HG02642 (cell line): ENCODE measurements around the gene MRPL54.

Experiments used
- ATAC-seq: cut with Tn5 transposase; IDR thresholded peaks from one replicate; pipeline ENCODE4 v1.9.1; 2021; ENCODE audit warnings: mild to moderate bottlenecking; ENCODE audit not compliant: unreplicated experiment, poor library complexity

The MRPL54 gene

DNA sequence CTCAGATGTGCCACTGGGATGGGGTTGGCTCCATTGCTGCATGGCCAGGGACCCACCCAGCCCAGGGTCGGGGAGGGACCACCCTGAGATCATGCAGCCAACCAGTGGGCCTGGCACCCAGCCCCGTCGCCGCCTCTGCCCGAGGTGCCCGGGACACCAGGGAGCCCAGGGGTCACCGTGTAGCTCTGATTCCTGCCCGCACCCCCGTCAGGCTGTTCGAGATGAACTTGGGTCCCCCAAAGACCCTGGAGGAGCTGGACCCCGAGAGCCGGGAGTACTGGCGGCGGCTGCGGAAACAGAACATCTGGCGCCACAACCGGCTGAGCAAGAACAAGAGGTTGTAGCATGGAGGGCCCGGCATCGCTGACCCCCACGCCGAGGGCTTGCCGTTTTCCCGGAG is 4.6 kb downstream of the MRPL54 start:
- ATAC-seq = no peak

DNA sequence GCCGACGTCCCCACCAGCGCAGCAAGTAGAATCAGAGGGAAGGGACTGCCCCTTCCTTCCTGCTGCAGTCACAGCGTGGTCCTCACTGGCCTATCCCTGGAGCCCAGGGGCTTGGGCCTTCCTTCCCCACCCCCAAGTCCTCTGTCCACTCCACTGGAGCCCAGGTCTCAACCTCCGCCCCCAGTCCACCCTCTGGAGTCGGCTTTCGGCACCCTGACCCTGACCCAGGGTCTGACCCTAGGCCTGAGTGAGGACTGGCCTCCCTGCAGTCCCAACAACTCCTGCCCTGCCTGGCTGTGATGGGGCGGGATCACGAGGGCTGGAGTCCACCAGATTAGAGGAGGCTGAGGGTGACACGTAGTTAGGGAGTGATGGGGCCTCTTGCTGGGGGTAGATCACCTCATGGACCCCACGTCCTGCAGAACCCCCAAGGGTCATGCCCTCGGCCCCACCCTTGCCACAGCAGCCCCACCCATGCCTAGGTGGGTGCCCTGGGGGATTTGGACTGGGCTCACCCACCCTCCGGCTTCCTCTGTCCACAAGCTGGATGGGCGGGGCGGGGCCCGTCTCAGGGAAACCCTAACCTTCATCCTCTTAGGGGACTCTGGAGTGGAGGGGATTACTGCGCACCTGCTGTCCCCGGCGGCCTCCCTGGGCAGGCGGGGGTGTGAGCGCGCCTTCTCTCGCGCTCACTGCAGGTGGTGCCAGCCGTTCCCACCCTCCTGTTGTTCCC is 5.7 kb downstream of the MRPL54 start:
- no peak for ATAC-seq

DNA sequence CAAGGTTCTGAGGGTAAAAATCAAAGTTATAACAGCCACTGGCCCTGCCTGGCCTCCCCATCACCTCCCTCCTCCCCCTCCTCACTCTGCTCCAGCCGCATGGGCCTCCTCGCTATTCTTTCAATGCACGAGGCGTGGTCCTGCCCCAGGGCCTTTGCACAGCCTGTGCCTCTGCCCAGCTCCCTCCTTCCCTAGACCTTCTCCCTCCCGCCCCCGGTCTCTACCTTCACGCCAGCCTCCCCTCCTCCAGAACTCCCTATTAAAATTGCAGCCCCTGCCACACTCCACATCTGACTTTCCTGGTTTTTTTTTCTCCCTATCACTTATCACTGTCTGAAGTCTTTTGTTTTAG is 6.2 kb downstream of the MRPL54 start:
- ATAC-seq = no peak

DNA sequence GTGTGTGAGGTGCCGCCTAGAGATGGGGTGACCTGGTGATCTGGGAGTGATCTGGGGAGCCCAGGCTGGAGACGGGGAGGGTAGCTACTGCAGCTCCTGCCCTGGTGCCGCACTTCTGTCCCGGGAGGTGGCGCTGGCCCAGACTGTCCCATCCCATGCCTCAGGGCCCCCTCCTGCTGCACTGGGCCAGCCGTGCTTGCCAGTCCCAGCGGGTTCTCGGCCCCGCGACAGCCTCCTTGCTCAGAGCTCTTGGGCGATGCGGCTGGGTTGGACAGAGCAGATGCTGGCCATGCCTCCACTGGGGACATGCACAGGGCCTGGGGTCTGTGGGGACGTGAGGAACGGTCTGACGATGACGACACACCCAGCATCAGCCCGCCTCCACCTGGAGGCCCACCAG is 7.0 kb downstream of the MRPL54 start:
- no peak for ATAC-seq

DNA sequence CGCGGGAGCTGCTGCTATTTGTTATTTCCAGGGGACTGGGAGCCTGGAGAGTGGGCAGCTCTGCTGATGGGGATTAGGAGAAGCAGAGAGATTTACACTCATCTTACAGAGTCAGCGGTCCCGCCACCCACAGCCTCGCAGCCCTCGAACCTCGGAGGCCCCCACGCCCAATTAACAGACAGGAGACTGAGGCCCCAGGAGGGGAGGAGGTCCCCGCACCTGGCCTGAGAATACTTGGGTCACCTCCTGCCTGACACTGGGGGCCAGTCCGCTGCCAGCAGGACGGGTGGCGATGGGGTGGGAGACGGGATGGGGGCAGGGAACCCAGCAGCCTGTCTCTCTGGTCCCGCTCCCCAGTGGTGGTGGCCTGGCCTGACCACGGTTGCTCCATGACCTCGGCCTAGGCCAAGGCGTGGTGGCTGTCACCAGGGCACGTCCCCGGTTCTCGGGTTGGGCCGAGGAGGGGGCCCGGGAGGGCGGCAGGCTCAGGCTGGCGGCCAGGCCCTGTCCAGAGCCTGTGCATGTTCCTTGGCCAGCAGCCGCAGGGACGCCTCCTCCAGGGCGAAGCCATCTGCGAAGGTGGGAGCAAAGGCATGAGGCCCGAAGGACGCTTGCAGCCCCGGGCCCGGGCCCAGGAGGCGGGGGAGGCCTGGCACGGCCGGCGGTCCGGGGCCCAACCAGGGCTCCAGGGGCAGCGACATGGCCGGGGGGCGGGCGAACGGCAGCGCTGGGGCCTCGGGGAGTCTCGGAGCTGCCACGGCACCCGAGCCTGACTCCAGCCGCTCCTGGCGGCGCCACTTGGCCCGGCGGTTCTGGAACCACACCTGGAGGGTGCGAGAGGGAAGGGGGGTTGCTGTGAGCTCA is 7.9 kb downstream of the MRPL54 start:
- ATAC-seq = no peak

DNA sequence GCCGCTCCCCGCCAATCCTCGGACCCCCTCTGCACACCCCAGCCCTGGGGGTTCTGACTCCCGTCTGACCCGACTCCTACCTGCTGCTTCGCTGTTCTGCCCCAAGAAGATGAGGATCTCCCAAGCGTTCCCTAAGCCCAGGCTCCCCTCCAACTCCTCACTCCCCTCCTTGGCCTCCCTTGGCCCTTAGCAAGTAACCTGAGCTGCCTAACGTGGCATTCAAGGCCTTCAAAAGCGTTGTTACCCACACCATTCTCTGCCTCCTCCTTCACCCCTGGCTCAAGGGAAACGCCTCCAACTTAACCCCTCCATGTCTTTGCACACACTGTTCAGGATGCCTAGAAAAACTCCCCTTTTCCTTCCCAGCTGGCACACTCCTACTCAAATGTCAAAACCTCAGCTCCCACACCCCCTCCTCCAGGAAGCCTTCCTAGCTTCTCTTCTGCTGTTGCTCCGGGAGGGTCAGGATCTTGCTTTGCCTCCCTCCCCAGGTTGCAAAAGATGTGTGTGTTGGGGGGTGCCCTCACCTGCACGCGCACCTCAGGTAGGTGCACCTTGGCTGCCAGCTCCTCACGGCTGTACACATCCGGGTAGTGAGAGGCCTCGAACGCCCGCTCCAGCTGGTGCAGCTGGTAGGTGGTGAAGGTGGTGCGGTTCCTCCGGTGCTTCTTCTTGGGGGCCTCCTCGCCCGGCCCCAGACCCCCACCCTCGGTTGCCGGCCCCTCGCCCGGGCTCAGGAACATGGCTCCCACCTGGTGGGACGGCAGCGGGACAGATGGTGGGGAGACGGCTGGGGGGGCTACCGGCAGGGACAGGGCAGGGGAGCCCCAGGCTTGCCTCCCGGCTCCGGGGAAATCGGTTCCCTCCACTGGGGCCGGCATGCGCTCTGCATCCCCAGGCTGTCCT is 8.8 kb downstream of the MRPL54 start:
- no peak for ATAC-seq

DNA sequence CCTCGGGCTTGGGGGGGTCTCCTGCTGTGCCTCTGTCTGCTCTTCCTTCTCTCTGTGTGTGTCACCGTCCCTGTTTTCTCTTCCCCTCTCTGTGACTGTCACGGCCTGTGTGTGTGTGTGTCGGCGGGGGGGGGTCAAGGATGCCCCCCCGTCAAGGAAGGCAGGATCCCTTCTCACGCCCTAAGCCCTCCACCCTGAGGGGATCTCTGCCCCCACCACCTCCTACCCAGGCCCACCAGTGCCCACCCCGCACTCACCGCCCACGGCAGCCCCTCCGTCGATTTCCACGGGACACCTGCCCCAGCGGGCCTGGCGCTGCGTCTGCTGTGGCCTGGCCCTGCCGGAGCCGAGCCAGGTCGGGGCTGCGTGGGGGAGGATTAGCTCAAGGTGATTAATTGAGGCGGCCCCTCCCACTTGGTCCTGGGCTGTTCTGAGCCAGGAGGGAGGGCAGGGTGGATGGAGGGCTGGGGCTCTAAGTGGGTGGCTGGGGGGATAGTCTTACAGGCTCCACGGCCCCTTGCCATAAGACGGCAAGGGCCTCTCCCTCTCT is 9.5 kb downstream of the MRPL54 start, which contains the start of gene RAX2:
TSS of gene RAX2 (minus strand) at position 323 of the 550 bp plus-strand sequence. CDS start 486 bp downstream, outside the sequence.
- ATAC-seq = no peak

DNA sequence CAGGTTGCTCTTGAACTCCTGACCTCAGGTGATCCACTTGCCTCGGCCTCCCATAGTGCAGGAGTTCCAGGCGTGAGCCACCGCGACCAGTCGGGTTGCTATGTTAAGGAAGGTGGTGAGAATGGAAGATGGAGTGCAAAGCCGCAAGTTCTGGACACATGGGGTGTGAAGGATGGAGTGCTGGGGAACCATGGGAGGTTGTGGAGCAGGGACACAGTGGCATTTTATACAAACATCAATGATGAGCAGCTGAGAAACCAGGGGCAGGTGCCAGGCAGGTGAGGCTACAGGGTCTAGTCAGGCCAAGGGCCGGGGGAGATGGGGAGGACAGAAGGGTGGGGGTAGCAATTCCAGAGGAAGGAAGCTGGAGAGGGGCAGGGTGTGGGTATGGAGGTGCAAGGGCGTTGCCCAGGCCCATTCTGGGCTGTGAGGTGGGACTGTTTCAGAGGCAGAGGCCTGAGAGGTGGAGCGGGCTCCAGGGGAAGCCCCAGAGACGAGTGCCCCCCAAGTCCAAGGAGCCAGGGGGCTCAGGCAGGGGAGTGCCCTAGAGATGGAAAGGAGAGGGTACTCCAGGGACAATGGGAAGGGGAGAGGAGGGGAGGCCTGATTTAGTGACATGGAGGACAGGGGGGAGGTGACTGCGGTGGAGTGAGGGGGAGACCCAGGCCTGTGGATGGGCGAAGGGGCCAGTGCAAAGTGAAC is 11.5 kb downstream of the MRPL54 start:
- ATAC-seq = no peak

DNA sequence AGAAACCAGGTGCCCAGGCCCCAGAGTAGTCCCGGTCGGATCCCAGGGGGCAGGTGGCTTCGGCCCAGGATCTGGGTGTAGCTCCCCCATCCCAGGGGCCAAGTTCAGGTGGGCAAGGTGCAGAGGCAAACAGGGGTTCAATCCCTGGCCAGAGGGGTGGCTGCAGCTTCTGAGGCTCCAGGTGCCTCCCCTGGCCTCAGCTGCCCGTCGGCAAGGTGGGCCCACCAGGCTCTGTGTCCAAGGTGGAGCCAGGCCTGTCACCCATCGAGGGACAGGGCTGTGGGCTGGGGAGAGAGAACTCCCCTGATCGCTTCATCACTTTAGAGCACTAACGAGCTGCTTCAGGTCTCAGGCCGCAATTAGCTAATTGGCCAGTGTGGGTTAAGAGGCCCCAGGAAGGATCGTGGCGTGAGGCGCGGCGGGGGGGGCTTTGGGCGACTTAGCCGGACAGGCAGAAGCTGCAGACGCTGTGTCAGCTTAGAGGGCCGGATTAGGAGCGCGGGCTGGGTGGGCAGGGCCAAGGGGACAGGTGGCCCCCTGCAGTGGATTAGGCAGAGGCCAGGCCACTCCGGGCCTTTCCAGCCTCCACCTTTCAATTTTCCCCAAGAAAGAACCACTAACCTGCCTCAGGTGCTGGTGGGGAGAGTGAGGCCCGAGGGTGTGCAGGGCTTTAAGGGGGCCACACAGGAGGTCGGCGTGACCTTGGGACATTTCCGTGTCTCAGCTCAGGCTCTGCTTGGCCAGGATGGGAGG is 12.3 kb downstream of the MRPL54 start:
- ATAC-seq = no peak

DNA sequence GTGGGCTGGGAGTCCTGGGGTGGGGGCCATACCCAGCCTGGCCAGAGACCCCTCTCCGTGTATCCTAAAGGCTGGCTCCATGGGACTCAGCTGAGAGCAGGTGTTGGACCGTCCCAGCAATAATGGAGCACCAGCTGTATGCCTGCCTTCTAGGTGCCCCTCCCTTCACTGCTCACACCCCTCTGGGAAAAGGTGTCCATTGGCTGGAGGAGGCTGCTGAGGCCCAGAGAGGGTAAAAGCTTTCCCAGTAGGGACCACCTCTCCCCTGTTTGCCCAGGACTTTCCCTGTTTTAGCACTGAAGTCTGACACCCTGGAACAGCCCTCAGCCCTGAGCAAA is 12.9 kb downstream of the MRPL54 start:
- no peak for ATAC-seq

DNA sequence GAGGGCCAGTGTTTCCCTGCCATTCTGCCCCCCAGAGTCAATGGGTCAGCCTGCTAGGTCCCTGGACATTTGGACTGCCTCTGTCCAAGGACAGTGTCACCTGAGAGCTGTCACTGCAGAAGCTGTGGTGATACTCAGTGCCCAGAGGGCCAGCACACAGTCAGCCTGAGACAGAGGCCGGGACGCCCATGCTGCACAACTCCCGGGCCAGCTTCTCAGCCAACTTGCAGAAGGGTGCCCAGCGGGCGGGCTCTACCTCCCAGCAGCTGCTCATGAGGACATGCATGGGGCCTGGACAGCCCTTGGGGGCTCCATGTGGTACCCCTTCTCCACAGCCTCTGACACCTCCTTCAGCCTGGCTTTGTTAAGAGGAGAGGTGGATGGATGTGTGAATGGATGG is 13.3 kb downstream of the MRPL54 start:
- no peak for ATAC-seq

DNA sequence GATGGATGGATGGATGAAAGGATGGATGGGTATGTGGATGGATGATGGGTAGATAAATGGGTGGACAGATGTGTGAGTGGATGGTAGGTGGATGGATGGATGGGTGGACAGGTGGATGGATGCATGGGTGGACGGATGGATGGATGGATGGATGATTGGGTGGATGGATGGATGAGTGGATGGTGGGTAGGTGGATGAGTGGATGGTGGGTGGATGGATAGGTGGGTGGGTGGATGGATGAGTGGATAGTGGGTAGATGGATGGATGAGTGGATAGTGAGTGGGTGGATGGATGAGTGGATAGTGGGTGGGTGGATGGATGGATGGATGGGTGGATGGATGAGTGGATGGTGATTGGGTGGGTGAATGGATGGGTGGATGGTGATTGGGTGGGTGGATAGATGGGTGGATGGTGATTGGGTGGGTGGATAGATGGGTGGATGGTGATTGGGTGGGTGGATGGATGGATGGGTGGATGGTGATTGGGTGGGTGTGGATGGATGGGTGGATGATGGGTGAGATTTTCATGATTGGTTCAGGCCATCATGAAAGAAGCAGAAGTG is 14.1 kb downstream of the MRPL54 start:
- no peak for ATAC-seq

DNA sequence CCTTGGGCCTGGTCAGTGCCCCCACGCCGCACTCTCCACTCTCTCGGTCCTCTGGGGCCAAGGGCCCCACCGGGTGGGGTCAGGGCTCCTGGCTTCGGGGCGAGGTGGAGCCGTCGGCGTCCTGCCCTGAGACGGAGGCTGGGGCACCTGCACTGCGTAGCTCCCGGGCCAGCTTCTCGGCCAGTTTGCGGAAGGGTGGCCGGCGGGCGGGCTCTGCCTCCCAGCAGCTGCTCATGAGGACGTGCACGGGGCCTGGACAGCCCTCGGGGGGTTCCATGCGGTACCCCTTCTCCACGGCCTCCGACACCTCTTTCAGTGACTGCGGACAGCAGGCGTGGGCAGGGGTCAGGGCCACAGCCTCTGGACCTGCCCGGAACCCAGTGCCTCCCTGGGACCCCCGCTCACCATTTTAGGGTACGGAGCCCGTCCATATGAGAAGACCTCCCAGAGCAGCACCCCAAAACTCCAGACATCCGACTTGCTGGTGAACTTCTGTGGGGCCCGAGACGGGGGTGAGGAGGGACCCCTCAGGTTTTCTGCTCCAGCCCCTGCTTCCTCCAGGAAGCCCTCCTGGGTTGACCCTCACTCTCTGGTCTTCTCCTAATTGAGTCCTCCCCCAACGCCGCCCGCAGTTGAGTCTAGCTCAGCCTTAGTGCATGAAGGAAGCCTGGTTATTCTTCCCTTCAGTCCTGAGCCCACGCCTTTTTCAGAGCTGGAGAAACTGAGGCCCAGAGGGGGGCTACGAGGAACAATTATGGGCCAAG is 15.8 kb downstream of the MRPL54 start:
- ATAC-seq = no peak

DNA sequence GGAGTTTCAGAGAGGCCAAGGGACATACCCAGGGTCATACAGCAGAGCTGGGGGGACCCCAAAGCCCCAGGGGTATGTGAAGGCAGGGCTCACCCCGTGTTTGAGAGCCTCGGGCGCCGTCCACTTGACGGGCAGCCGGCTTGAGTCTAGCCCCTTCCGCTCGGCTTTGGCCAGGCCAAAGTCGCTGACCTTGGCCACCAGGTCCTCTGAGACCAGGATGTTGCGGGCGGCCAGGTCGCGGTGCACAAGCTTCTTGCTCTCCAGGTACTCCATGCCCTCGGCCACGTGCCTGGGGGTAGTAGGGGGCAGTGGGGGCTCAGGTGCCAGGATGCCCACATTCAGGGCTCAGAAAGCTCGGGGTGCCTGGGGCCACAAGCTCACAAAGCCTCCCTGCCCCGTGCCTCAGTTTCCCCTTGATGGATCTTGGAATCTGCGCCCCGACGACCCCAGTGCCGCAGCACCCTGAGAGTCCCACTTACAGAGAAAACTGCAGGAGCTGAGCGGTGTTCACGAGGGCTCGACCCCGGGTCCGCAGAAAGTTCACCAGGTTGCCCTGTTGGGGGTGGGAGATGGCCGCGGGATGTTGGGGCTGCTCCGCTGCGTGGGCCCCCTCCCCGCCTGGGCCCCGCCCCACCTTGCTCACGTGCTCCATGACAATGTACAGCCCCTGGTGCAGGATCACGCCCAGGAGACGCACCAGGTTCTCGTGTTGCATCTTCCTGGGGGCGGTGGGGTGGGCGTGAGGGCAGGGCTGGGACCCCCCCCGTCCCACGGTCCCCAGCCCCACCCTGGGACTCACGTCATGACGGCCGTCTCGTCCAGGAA is 16.6 kb downstream of the MRPL54 start:
- ATAC-seq = no peak

DNA sequence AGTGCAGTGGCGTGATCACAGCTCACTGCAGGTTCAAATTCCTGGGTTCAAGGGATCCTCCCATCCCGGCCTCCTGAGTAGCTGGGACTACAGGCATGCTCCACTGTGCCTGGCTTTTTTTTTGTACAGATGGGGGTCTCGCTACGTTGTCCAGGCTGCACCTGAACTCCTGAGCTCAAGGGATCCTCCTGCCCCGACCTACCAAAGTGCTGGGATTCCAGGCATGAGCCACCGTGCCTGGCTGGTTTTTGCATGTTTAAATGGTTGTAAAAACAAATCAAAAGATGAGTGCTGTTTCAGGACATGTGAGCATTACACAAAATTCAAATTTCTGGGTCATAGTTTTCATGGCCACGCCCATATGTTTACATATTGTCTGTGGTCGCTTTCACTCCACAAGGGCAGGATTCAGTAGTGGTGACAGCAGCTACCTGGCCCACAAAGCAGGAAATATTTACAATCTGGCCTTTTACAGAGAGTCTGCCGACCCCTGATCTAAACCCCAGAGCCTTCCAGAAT is 18.4 kb downstream of the MRPL54 start:
- ATAC-seq = no peak

DNA sequence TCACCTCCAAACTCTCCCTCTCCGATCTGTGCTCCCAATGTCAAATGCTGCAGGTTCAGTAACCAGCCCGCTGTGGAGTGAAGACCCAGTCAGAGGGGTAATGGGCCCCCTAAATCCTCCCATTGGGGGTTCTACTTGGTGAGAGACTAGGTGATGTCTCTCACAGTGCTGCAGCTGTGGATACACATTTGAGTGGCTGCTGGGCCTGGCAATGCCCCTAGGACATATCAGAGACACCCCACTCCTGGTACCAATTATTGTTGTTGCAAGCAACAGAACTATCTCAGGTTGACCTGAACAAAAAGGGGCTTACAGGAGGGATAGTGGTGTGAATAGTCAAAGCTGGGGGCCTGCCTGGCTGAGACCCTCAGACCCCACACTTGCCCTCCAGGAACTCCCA is 19.1 kb downstream of the MRPL54 start:
- no peak for ATAC-seq

DNA sequence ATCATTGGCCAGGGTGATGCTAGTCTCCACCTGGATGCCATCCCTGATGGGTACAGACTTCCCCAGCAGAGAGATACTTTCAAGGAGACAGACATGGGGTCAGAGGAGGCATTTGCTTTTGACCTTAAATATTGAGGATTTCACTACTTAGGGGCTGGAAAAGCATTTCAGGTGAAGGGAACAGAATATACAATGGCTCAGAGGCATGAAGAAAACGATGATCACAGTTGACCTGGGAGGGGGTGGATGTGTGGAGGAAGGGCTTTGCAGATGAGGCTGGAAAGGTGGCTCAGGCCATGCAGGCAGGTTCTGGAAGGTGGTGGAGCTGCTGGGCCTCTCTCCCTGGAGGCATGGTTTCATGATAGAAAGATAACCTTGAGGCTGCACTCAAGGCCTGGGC is 19.8 kb downstream of the MRPL54 start:
- no peak for ATAC-seq
